ENCODE results near the gene TRIM37.

DNA sequence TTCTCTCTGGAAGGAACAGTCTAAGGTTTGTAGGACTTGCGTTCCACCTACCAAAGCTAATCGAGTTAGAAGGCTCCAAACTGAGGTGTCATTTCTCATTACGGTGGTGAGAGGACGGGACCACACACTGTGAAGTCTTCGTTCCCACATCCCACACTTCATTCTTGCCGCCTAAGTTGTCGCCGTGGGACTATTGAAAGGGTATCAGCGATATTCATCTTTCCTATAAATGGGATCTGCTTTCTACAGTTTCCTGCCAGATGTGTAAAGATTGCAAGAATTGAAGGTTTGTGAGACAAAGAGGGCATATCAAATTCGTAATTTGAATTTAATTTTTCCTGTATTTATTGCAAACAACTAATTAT, 608 bp upstream of the TRIM37 start:
- TF ChIP-seq, protein P1, sequence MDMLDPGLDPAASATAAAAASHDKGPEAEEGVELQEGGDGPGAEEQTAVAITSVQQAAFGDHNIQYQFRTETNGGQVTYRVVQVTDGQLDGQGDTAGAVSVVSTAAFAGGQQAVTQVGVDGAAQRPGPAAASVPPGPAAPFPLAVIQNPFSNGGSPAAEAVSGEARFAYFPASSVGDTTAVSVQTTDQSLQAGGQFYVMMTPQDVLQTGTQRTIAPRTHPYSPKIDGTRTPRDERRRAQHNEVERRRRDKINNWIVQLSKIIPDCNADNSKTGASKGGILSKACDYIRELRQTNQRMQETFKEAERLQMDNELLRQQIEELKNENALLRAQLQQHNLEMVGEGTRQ (IDR thresholded peaks at IDR 0.05; ENCODE audit: borderline replicate concordance, low read depth, low read length): no peak
- TF ChIP-seq MXI1 (IDR thresholded peaks at IDR 0.05; ENCODE audit: low read depth, low read length): no peak
- no peak for TF ChIP-seq RFX5 (IDR thresholded peaks at IDR 0.05; ENCODE audit: low read length)
- TF ChIP-seq, protein P2, sequence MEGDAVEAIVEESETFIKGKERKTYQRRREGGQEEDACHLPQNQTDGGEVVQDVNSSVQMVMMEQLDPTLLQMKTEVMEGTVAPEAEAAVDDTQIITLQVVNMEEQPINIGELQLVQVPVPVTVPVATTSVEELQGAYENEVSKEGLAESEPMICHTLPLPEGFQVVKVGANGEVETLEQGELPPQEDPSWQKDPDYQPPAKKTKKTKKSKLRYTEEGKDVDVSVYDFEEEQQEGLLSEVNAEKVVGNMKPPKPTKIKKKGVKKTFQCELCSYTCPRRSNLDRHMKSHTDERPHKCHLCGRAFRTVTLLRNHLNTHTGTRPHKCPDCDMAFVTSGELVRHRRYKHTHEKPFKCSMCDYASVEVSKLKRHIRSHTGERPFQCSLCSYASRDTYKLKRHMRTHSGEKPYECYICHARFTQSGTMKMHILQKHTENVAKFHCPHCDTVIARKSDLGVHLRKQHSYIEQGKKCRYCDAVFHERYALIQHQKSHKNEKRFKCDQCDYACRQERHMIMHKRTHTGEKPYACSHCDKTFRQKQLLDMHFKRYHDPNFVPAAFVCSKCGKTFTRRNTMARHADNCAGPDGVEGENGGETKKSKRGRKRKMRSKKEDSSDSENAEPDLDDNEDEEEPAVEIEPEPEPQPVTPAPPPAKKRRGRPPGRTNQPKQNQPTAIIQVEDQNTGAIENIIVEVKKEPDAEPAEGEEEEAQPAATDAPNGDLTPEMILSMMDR (IDR thresholded peaks at IDR 0.05): no peak
- no peak for TF ChIP-seq REST (IDR thresholded peaks at IDR 0.05; ENCODE audit: low read depth, low read length)
